ENCODE results near the gene HPCAL1.

The HPCAL1 gene

GRCh38 chr2:10431797-10432196, 129.1 kb downstream of the HPCAL1 start:
- no peak for DNase-seq (ENCODE audit: low read depth in 1 of 2, low spot score in 1 of 2)
- no peak for TF ChIP-seq JUND (IDR thresholded peaks at IDR 0.05; ENCODE audit: low read depth)
- in situ Hi-C loops (cut with HindIII; ENCODE audit: low pct_unique_long_range_greater_than_20kb, low sequenced_read_pairs) = no loop called here

GRCh38 chr2:10432311-10433181, 129.8 kb downstream of the HPCAL1 start:
- in situ Hi-C loops (cut with HindIII; ENCODE audit: low pct_unique_long_range_greater_than_20kb, low sequenced_read_pairs) = no loop called here
- DNase-seq (ENCODE audit: low read depth in 1 of 2, low spot score in 1 of 2) = no peak
- no peak for TF ChIP-seq JUND (IDR thresholded peaks at IDR 0.05; ENCODE audit: low read depth)

GRCh38 chr2:10433264-10433946, 130.7 kb downstream of the HPCAL1 start:
- no peak for TF ChIP-seq JUND (IDR thresholded peaks at IDR 0.05; ENCODE audit: low read depth)
- in situ Hi-C loops (cut with HindIII; ENCODE audit: low pct_unique_long_range_greater_than_20kb, low sequenced_read_pairs) = no loop called here
- DNase-seq (ENCODE audit: low read depth in 1 of 2, low spot score in 1 of 2) = no peak

GRCh38 chr2:10433947-10434885, 131.5 kb downstream of the HPCAL1 start:
- no peak for DNase-seq (ENCODE audit: low read depth in 1 of 2, low spot score in 1 of 2)
- no peak for TF ChIP-seq JUND (IDR thresholded peaks at IDR 0.05; ENCODE audit: low read depth)
- in situ Hi-C loops (cut with HindIII; ENCODE audit: low pct_unique_long_range_greater_than_20kb, low sequenced_read_pairs) = no loop called here

GRCh38 chr2:10434886-10435819, 132.4 kb downstream of the HPCAL1 start:
- TF ChIP-seq JUND (IDR thresholded peaks at IDR 0.05; ENCODE audit: low read depth) = no peak
- in situ Hi-C loops (cut with HindIII; ENCODE audit: low pct_unique_long_range_greater_than_20kb, low sequenced_read_pairs) = no loop called here
- DNase-seq (ENCODE audit: low read depth in 1 of 2, low spot score in 1 of 2) = peak; percentile 56 to 75

- no peak for TF ChIP-seq JUND (IDR thresholded peaks at IDR 0.05; ENCODE audit: low read depth)
- in situ Hi-C loops (cut with HindIII; ENCODE audit: low pct_unique_long_range_greater_than_20kb, low sequenced_read_pairs) = no loop called here
- DNase-seq (ENCODE audit: low read depth in 1 of 2, low spot score in 1 of 2) = no peak
Observed at GRCh38 chr2:10435820-10436204, 133.1 kb downstream of the HPCAL1 start.

GRCh38 chr2:10436583-10437110, 133.9 kb downstream of the HPCAL1 start:
- TF ChIP-seq JUND (IDR thresholded peaks at IDR 0.05; ENCODE audit: low read depth) = no peak
- in situ Hi-C loops (cut with HindIII; ENCODE audit: low pct_unique_long_range_greater_than_20kb, low sequenced_read_pairs) = no loop called here
- DNase-seq (ENCODE audit: low read depth in 1 of 2, low spot score in 1 of 2) = no peak

GRCh38 chr2:10437806-10438205, 135.1 kb downstream of the HPCAL1 start:
- no peak for DNase-seq (ENCODE audit: low read depth in 1 of 2, low spot score in 1 of 2)
- in situ Hi-C loops (cut with HindIII; ENCODE audit: low pct_unique_long_range_greater_than_20kb, low sequenced_read_pairs) = no loop called here
- no peak for TF ChIP-seq JUND (IDR thresholded peaks at IDR 0.05; ENCODE audit: low read depth)

- in situ Hi-C loops (cut with HindIII; ENCODE audit: low pct_unique_long_range_greater_than_20kb, low sequenced_read_pairs) = no loop called here
Observed at GRCh38 chr2:10438688-10439087, 136.0 kb downstream of the HPCAL1 start.

GRCh38 chr2:10439185-10439879, 136.6 kb downstream of the HPCAL1 start:
- DNase-seq (ENCODE audit: low read depth in 1 of 2, low spot score in 1 of 2) = no peak
- TF ChIP-seq JUND (IDR thresholded peaks at IDR 0.05; ENCODE audit: low read depth) = no peak
- in situ Hi-C loops (cut with HindIII; ENCODE audit: low pct_unique_long_range_greater_than_20kb, low sequenced_read_pairs) = no loop called here

More at GRCh38 chr2:10438688-10439087, 136.0 kb downstream of the HPCAL1 start:
- no peak for TF ChIP-seq JUND (IDR thresholded peaks at IDR 0.05; ENCODE audit: low read depth)
- DNase-seq (ENCODE audit: low read depth in 1 of 2, low spot score in 1 of 2) = no peak

- in situ Hi-C loops (cut with HindIII; ENCODE audit: low pct_unique_long_range_greater_than_20kb, low sequenced_read_pairs) = no loop called here
- TF ChIP-seq JUND (IDR thresholded peaks at IDR 0.05; ENCODE audit: low read depth) = no peak
Observed at GRCh38 chr2:10439971-10440370, 137.3 kb downstream of the HPCAL1 start.

More at GRCh38 chr2:10439971-10440370, 137.3 kb downstream of the HPCAL1 start:
- DNase-seq (ENCODE audit: low read depth in 1 of 2, low spot score in 1 of 2) = no peak
